Measurements from ENCODE around the gene SYT7.

SYT7 gene

DNA sequence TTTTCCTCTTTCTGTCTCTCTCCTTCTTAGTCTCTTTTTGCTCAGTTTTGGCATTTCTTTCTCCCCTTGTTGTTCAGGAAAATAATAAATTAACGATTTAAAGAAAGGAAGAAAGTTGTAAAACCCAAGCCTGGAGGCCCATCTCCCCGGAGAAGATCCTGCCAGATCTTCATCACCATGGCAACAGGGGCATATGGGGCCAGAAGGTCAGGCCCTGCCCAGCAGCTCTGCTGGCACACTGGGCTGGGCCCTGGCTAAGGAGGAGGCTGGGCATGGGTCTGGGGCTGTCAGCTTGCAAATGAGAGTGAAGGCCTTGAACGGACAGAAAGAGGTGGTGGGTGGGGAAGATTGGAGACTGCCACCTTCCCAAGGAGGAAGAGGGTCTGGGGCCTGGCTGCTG lies 69.5 kb downstream of the SYT7 start:
- no peak for TF ChIP-seq EZH2 (IDR thresholded peaks at IDR 0.05; ENCODE audit: borderline replicate concordance, low read depth, low read length, severe bottlenecking)
- TF ChIP-seq, protein P1, sequence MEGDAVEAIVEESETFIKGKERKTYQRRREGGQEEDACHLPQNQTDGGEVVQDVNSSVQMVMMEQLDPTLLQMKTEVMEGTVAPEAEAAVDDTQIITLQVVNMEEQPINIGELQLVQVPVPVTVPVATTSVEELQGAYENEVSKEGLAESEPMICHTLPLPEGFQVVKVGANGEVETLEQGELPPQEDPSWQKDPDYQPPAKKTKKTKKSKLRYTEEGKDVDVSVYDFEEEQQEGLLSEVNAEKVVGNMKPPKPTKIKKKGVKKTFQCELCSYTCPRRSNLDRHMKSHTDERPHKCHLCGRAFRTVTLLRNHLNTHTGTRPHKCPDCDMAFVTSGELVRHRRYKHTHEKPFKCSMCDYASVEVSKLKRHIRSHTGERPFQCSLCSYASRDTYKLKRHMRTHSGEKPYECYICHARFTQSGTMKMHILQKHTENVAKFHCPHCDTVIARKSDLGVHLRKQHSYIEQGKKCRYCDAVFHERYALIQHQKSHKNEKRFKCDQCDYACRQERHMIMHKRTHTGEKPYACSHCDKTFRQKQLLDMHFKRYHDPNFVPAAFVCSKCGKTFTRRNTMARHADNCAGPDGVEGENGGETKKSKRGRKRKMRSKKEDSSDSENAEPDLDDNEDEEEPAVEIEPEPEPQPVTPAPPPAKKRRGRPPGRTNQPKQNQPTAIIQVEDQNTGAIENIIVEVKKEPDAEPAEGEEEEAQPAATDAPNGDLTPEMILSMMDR (IDR thresholded peaks at IDR 0.05; ENCODE audit: borderline replicate concordance, extremely low read depth, low read length, poor library complexity, severe bottlenecking): no peak
- no peak overlapping the region for H2AFZ ChIP-seq (ENCODE audit: low read depth, low read length)
- no peak overlapping the region for H3K27ac ChIP-seq (ENCODE audit: low read length)
- ATAC-seq (ENCODE audit: insufficient read depth, low read depth): no peak
- H3K9ac ChIP-seq (ENCODE audit: low read depth, low read length): no peak overlapping the region
- no peaks in the 10 kb centered on the region for H3K9me3 ChIP-seq (ENCODE audit: insufficient read depth, low read length, severe bottlenecking)
- H3K27me3 ChIP-seq (ENCODE audit: insufficient read depth, low read length, poor library complexity): no peaks in the 10 kb centered on the region
- no peaks in the 10 kb centered on the region for H4K20me1 ChIP-seq (ENCODE audit: insufficient read depth, low read length)
- H3K36me3 ChIP-seq (ENCODE audit: insufficient read depth, low read length): no peaks in the 10 kb centered on the region
- H3K4me2 ChIP-seq (ENCODE audit: insufficient read depth, low read length): no peak overlapping the region
- H3K4me3 ChIP-seq (ENCODE audit: low read depth in 1 of 2, low read length in 2 of 2): no peak overlapping the region
- no peaks in the 10 kb centered on the region for H3K79me2 ChIP-seq (ENCODE audit: insufficient read depth, low read length)
- no peaks in the 10 kb centered on the region for H3K4me1 ChIP-seq (ENCODE audit: insufficient read depth, low read length)
- no peak for DNase-seq

GRCh38 chr11:61510974-61511373 lies 69.9 kb downstream of the SYT7 start:
- Histone ChIP-seq H3K9me3 (ENCODE audit: insufficient read depth, low read length, severe bottlenecking) (no peaks in the 10 kb centered on the region), H3K27ac (ENCODE audit: low read length) (no peak overlapping the region), H3K4me3 (ENCODE audit: low read depth in 1 of 2, low read length in 2 of 2) (no peak overlapping the region), H3K4me2 (ENCODE audit: insufficient read depth, low read length) (no peak overlapping the region), H3K36me3 (ENCODE audit: insufficient read depth, low read length) (no peaks in the 10 kb centered on the region), H4K20me1 (ENCODE audit: insufficient read depth, low read length) (no peaks in the 10 kb centered on the region), H3K79me2 (ENCODE audit: insufficient read depth, low read length) (no peaks in the 10 kb centered on the region), H2AFZ (ENCODE audit: low read depth, low read length) (no peak overlapping the region), H3K27me3 (ENCODE audit: insufficient read depth, low read length, poor library complexity) (no peaks in the 10 kb centered on the region), H3K4me1 (ENCODE audit: insufficient read depth, low read length) (no peaks in the 10 kb centered on the region), H3K9ac (ENCODE audit: low read depth, low read length) (no peak overlapping the region)
- no peak for DNase-seq
- no peak for ATAC-seq (ENCODE audit: insufficient read depth, low read depth)
- no peak for TF ChIP-seq EZH2 (IDR thresholded peaks at IDR 0.05; ENCODE audit: borderline replicate concordance, low read depth, low read length, severe bottlenecking)
- TF ChIP-seq, protein P1 (IDR thresholded peaks at IDR 0.05; ENCODE audit: borderline replicate concordance, extremely low read depth, low read length, poor library complexity, severe bottlenecking): no peak

GRCh38 chr11:61510166-61510919 lies 70.5 kb downstream of the SYT7 start:
- no peak overlapping the region for H3K9ac ChIP-seq (ENCODE audit: low read depth, low read length)
- no peaks in the 10 kb centered on the region for H3K4me1 ChIP-seq (ENCODE audit: insufficient read depth, low read length)
- no peak overlapping the region for H2AFZ ChIP-seq (ENCODE audit: low read depth, low read length)
- TF ChIP-seq, protein P1 (IDR thresholded peaks at IDR 0.05; ENCODE audit: borderline replicate concordance, extremely low read depth, low read length, poor library complexity, severe bottlenecking): no peak
- TF ChIP-seq EZH2 (IDR thresholded peaks at IDR 0.05; ENCODE audit: borderline replicate concordance, low read depth, low read length, severe bottlenecking): no peak
- ATAC-seq (ENCODE audit: insufficient read depth, low read depth): no peak
- H3K79me2 ChIP-seq (ENCODE audit: insufficient read depth, low read length): no peaks in the 10 kb centered on the region
- no peak overlapping the region for H3K27ac ChIP-seq (ENCODE audit: low read length)
- no peak overlapping the region for H3K4me3 ChIP-seq (ENCODE audit: low read depth in 1 of 2, low read length in 2 of 2)
- no peaks in the 10 kb centered on the region for H3K9me3 ChIP-seq (ENCODE audit: insufficient read depth, low read length, severe bottlenecking)
- no peaks in the 10 kb centered on the region for H3K36me3 ChIP-seq (ENCODE audit: insufficient read depth, low read length)
- H3K4me2 ChIP-seq (ENCODE audit: insufficient read depth, low read length): no peak overlapping the region
- H4K20me1 ChIP-seq (ENCODE audit: insufficient read depth, low read length): no peaks in the 10 kb centered on the region
- H3K27me3 ChIP-seq (ENCODE audit: insufficient read depth, low read length, poor library complexity): no peaks in the 10 kb centered on the region
- DNase-seq: no peak

Data from DND-41 (cell line).